ENCODE measurements around the gene FAM124A. TPM values are rescaled to one million over a fixed set of nuclear protein-coding genes. Genes with fewer than 3 reads are reported as not detected.

Gene FAM124A
- total RNA-seq, 1 donor from 2014 or later: 1.8 TPM

- TF ChIP-seq CTCF (IDR thresholded peaks at IDR 0.05): no peak
- H3K36me3 Mint-ChIP-seq (ENCODE audit: unreplicated experiment): no peaks in the 10 kb centered on the region
- no peak overlapping the region for H3K4me3 Mint-ChIP-seq (ENCODE audit: unreplicated experiment)
- H3K9me3 Mint-ChIP-seq (ENCODE audit: unreplicated experiment): no peaks in the 10 kb centered on the region
- DNase-seq (ENCODE audit: extremely low spot score, unreplicated experiment): no peak
- no peak overlapping the region for H3K27ac Mint-ChIP-seq (ENCODE audit: unreplicated experiment)
- peaks cover 13% of the 10 kb centered on the region for H3K27me3 Mint-ChIP-seq (ENCODE audit: unreplicated experiment)
- peaks cover under 1% of the 10 kb centered on the region for H3K4me1 Mint-ChIP-seq (ENCODE audit: unreplicated experiment)
These were observed 75.4 kb downstream of the FAM124A start for GRCh38 chr13:51297556-51297955.

GRCh38 chr13:51298812-51299211 is 76.6 kb downstream of the FAM124A start:
- Mint-ChIP-seq H3K9me3 (ENCODE audit: unreplicated experiment) (no peaks in the 10 kb centered on the region), H3K36me3 (ENCODE audit: unreplicated experiment) (no peaks in the 10 kb centered on the region), H3K4me1 (ENCODE audit: unreplicated experiment) (no peaks in the 10 kb centered on the region), H3K27me3 (ENCODE audit: unreplicated experiment) (peaks cover 8% of the 10 kb centered on the region), H3K4me3 (ENCODE audit: unreplicated experiment) (no peak overlapping the region), H3K27ac (ENCODE audit: unreplicated experiment) (no peak overlapping the region)
- no peak for TF ChIP-seq CTCF (IDR thresholded peaks at IDR 0.05)
- no peak for DNase-seq (ENCODE audit: extremely low spot score, unreplicated experiment)

- Mint-ChIP-seq H3K9me3 (ENCODE audit: unreplicated experiment) (no peaks in the 10 kb centered on the region), H3K27ac (ENCODE audit: unreplicated experiment) (no peak overlapping the region), H3K4me1 (ENCODE audit: unreplicated experiment) (peaks cover 2% of the 10 kb centered on the region), H3K27me3 (ENCODE audit: unreplicated experiment) (peaks cover 4% of the 10 kb centered on the region), H3K4me3 (ENCODE audit: unreplicated experiment) (no peak overlapping the region), H3K36me3 (ENCODE audit: unreplicated experiment) (no peaks in the 10 kb centered on the region)
- TF ChIP-seq CTCF (IDR thresholded peaks at IDR 0.05): no peak
- DNase-seq (ENCODE audit: extremely low spot score, unreplicated experiment): no peak
These were observed 80.9 kb downstream of the FAM124A start for GRCh38 chr13:51303063-51303552.

GRCh38 chr13:51303882-51304281 is 81.7 kb downstream of the FAM124A start:
- no peak for DNase-seq (ENCODE audit: extremely low spot score, unreplicated experiment)
- H3K36me3 Mint-ChIP-seq (ENCODE audit: unreplicated experiment): no peaks in the 10 kb centered on the region
- H3K27ac Mint-ChIP-seq (ENCODE audit: unreplicated experiment): no peak overlapping the region
- no peaks in the 10 kb centered on the region for H3K9me3 Mint-ChIP-seq (ENCODE audit: unreplicated experiment)
- TF ChIP-seq CTCF (IDR thresholded peaks at IDR 0.05): no peak
- H3K4me1 Mint-ChIP-seq (ENCODE audit: unreplicated experiment): peaks cover 2% of the 10 kb centered on the region
- H3K27me3 Mint-ChIP-seq (ENCODE audit: unreplicated experiment): peaks cover 8% of the 10 kb centered on the region
- no peak overlapping the region for H3K4me3 Mint-ChIP-seq (ENCODE audit: unreplicated experiment)

- no peaks in the 10 kb centered on the region for H3K36me3 Mint-ChIP-seq (ENCODE audit: unreplicated experiment)
- peaks cover 2% of the 10 kb centered on the region for H3K4me1 Mint-ChIP-seq (ENCODE audit: unreplicated experiment)
- TF ChIP-seq CTCF (IDR thresholded peaks at IDR 0.05): no peak
- no peaks in the 10 kb centered on the region for H3K9me3 Mint-ChIP-seq (ENCODE audit: unreplicated experiment)
- no peak for DNase-seq (ENCODE audit: extremely low spot score, unreplicated experiment)
- no peak overlapping the region for H3K27ac Mint-ChIP-seq (ENCODE audit: unreplicated experiment)
- H3K27me3 Mint-ChIP-seq (ENCODE audit: unreplicated experiment): peaks cover 5% of the 10 kb centered on the region
- H3K4me3 Mint-ChIP-seq (ENCODE audit: unreplicated experiment): no peak overlapping the region
These were observed 83.2 kb downstream of the FAM124A start for GRCh38 chr13:51305271-51305967.

Measured in osteocyte (in vitro differentiated cells).